ENCODE measurements around the gene KEL.
A peak's percentile ranks its signal among the peaks of the same experiment; 100 is the strongest.
"Not testable (repeated sequence)": the region's sequence is repeated elsewhere in the genome, so short reads cannot be mapped to it uniquely, and the experiment has no call there.

KEL gene

GRCh38 chr7:142961973-142962926 lies at the start of gene KEL:
Gene KEL (minus strand): TSS chr7:142962363. CDS start chr7:142962206, 157 bp downstream.
- DNase-seq = no peak

- peak; percentile 25 to 32 for DNase-seq
These were observed 46.1 kb upstream of the KEL start for GRCh38 chr7:143008007-143008901.

GRCh38 chr7:143005632-143006260 lies 43.6 kb upstream of the KEL start:
- no peak for DNase-seq

- DNase-seq = peak; percentile 8 to 10
These were observed 41.4 kb upstream of the KEL start for GRCh38 chr7:143003393-143004051.

GRCh38 chr7:143002898-143003297 lies 40.7 kb upstream of the KEL start:
- no peak for DNase-seq

GRCh38 chr7:143002106-143002505 lies 39.9 kb upstream of the KEL start:
- DNase-seq = peak in 1 of 2 experiments; percentile 1

- no peak for DNase-seq
These were observed 38.5 kb upstream of the KEL start for GRCh38 chr7:143000648-143001047.

- DNase-seq = no peak
These were observed 37.6 kb upstream of the KEL start for GRCh38 chr7:142999793-143000192.

GRCh38 chr7:142998966-142999365 lies 36.8 kb upstream of the KEL start:
- DNase-seq = no peak

- DNase-seq = no peak
These were observed 35.4 kb upstream of the KEL start for GRCh38 chr7:142997456-142997989.

- no peak for DNase-seq
These were observed 30.3 kb upstream of the KEL start for GRCh38 chr7:142992427-142992826.

- DNase-seq = no peak
These were observed 22.1 kb upstream of the KEL start for GRCh38 chr7:142984297-142984696.

GRCh38 chr7:142983825-142984224 lies 21.7 kb upstream of the KEL start:
- no peak for DNase-seq

GRCh38 chr7:142978402-142978801 lies 16.2 kb upstream of the KEL start:
- DNase-seq = not testable (repeated sequence)

GRCh38 chr7:142974626-142975025 lies 12.5 kb upstream of the KEL start:
- DNase-seq = no peak

GRCh38 chr7:142969183-142969582 lies 7.0 kb upstream of the KEL start:
- no peak for DNase-seq

GRCh38 chr7:142968229-142968628 lies 6.1 kb upstream of the KEL start:
- DNase-seq = no peak

- DNase-seq = no peak
These were observed 2.5 kb upstream of the KEL start for GRCh38 chr7:142964502-142965246.

- no peak for DNase-seq
These were observed 1.8 kb upstream of the KEL start for GRCh38 chr7:142963993-142964392.

- DNase-seq = no peak
These were observed 828 bp upstream of the KEL start for GRCh38 chr7:142962991-142963390.

GRCh38 chr7:142961595-142961972 lies 579 bp downstream of the KEL start:
- DNase-seq = no peak

All from SHP77 (cell line).